OCI-LY7 (cell line): ENCODE results near the gene ARL4A. TPM values are rescaled to one million over a fixed set of nuclear protein-coding genes. Genes with fewer than 3 reads are reported as not detected.

ENCODE experiments used
- BruUV-seq: library from RNA; stranded (reverse); fragments of 400-500 nt; replicated peaks from 2 replicates; lab custom pipeline; 2021; lab: Mats Ljungman, UMichigan
- CTCF ChIA-PET: fragments of 300-600 bp; sonication (Branson Sonifier 250); formaldehyde crosslinking; loops from one replicate; lab custom pipeline; 2022; ENCODE audit warnings: antibody characterized with exemption; ENCODE audit not compliant: unreplicated experiment; lab: Charles Lee
- POLR2A ChIA-PET: fragments of 300-600 bp; sonication (Branson Sonifier 250); formaldehyde crosslinking; loops from one replicate; lab custom pipeline; 2022; ENCODE audit warnings: antibody characterized with exemption; lab: Charles Lee
- DNase-seq: peaks from one replicate; pipeline ENCODE4 v3.0.0-alpha.2; 2015; ENCODE audit warnings: low spot score
- H2AFZ ChIP-seq: fragments of 200-600 bp; sonication (generic), shearing (Covaris generic); 2 replicates; pipeline ENCODE4 v1.6.1; 2014; ENCODE audit warnings: mild to moderate bottlenecking, antibody characterized with exemption, low read length, moderate library complexity
- H3K27ac ChIP-seq: fragments of 200-600 bp; sonication (generic); 2 replicates; pipeline ENCODE4 v1.5.1; 2014; ENCODE audit warnings: mixed run types, low read depth, mild to moderate bottlenecking, moderate library complexity, low read length, inconsistent platforms; ENCODE audit not compliant: poor library complexity, severe bottlenecking
- H3K36me3 ChIP-seq: fragments of 200-600 bp; sonication (generic); 2 replicates; pipeline ENCODE4 v1.6.1; 2014; ENCODE audit warnings: mild to moderate bottlenecking, antibody characterized with exemption, low read length, moderate library complexity, mixed read lengths; ENCODE audit not compliant: insufficient read depth
- H3K4me1 ChIP-seq: fragments of 200-600 bp; sonication (generic); 2 replicates; pipeline ENCODE4 v1.5.1; 2014; ENCODE audit warnings: mild to moderate bottlenecking, low read length; ENCODE audit not compliant: insufficient read depth, poor library complexity, severe bottlenecking
- H3K4me2 ChIP-seq: fragments of 200-600 bp; sonication (generic); 2 replicates; pipeline ENCODE4 v1.6.1; 2014; ENCODE audit warnings: mild to moderate bottlenecking, low read length
- H3K4me3 ChIP-seq: fragments of 200-600 bp; sonication (generic); 2 replicates; pipeline ENCODE4 v1.5.1; 2014; ENCODE audit warnings: mild to moderate bottlenecking, low read depth, low read length; ENCODE audit not compliant: poor library complexity, severe bottlenecking
- H3K79me2 ChIP-seq: fragments of 200-600 bp; sonication (generic); 2 replicates; pipeline ENCODE4 v1.6.1; 2016; ENCODE audit warnings: low read depth, mild to moderate bottlenecking, low read length, moderate library complexity, mixed read lengths; ENCODE audit not compliant: insufficient read depth
- H3K9me2 ChIP-seq: fragments of 200-600 bp; sonication (generic); 2 replicates; pipeline ENCODE4 v1.6.1; 2016; ENCODE audit warnings: mild to moderate bottlenecking, low read length, mixed read lengths; ENCODE audit not compliant: insufficient read depth
- H3K9me3 ChIP-seq: fragments of 200-600 bp; sonication (generic); 2 replicates; pipeline ENCODE4 v1.6.1; 2014; ENCODE audit warnings: mild to moderate bottlenecking, mixed run types, low read length, mixed read lengths
- H4K20me1 ChIP-seq: fragments of 200-600 bp; sonication (generic); 2 replicates; pipeline ENCODE4 v1.6.1; 2014; ENCODE audit warnings: mild to moderate bottlenecking, antibody characterized with exemption, low read length, moderate library complexity, mixed read lengths; ENCODE audit not compliant: insufficient read depth
- CTCF ChIP-seq: fragments of 200-600 bp; sonication (generic); conservative IDR thresholded peaks from 2 replicates; pipeline ENCODE4 v1.5.1; 2014; ENCODE audit warnings: mild to moderate bottlenecking, antibody characterized with exemption, low read length, moderate library complexity, mixed read lengths
- EZH2phosphoT487 ChIP-seq: fragments of 200-600 bp; sonication (generic); IDR thresholded peaks from 2 replicates; pipeline ENCODE4 v1.6.1; 2018; ENCODE audit warnings: low read depth, borderline replicate concordance, mild to moderate bottlenecking, mixed run types, antibody characterized with exemption, low read length, moderate library complexity, mixed read lengths
- intact Hi-C: fragments of 100-400 bp; cut with micrococcal nuclease; formaldehyde crosslinking; loops from one replicate; pipeline ENCODE4 v1.10.0; 2022; ENCODE audit not compliant: unreplicated experiment
- total RNA-seq, 2 experiments: library from RNA; depleted of rRNA in 1 of 2; stranded (reverse); fragments of >200 nt in 1 of 2; shearing (Covaris generic) in 1 of 2; gene quantifications; 2 replicates each; pipeline ENCODE4 v1.2.3, GENCODE V29; 2014 to 2022

The ARL4A gene
- total RNA-seq, 2 experiments from 2014 or later = 5.5 to 10.1 TPM

- CTCF ChIA-PET = no interaction called here
These were observed 18.4 kb downstream of the ARL4A start for GRCh38 chr7:12705878-12706277.

GRCh38 chr7:12706900-12707536 is 19.6 kb downstream of the ARL4A start:
- no peak for TF ChIP-seq CTCF
- TF ChIP-seq EZH2phosphoT487 = no peak
- H3K4me3 ChIP-seq = no peak overlapping the region
- ChIA-PET CTCF (no interaction called here), POLR2A (interaction anchor here (0.6 kb wide), 1 partner anchor 461 kb away, joined by 3 read pairs; no protein-coding TSS in a partner anchor)
- intact Hi-C loops = no loop called here
- H3K27ac ChIP-seq = no peak overlapping the region
- H3K79me2 ChIP-seq = no peaks in the 10 kb centered on the region
- no peaks in the 10 kb centered on the region for H3K9me2 ChIP-seq
- no peaks in the 10 kb centered on the region for H3K9me3 ChIP-seq
- H4K20me1 ChIP-seq = no peaks in the 10 kb centered on the region
- H3K4me2 ChIP-seq = no peak overlapping the region
- no peaks in the 10 kb centered on the region for H3K4me1 ChIP-seq
- no peak for DNase-seq
- H2AFZ ChIP-seq = no peak overlapping the region
- H3K36me3 ChIP-seq = no peaks in the 10 kb centered on the region
- no TSS peak for BruUV-seq

More at GRCh38 chr7:12705878-12706277, 18.4 kb downstream of the ARL4A start:
- intact Hi-C loops = no loop called here
- no peaks in the 10 kb centered on the region for H3K36me3 ChIP-seq
- H3K4me3 ChIP-seq = no peak overlapping the region
- no peaks in the 10 kb centered on the region for H3K9me3 ChIP-seq
- TF ChIP-seq EZH2phosphoT487 = no peak
- TF ChIP-seq CTCF = no peak
- H3K4me2 ChIP-seq = no peak overlapping the region
- H3K4me1 ChIP-seq = no peaks in the 10 kb centered on the region
- no peak overlapping the region for H2AFZ ChIP-seq
- DNase-seq = no peak
- BruUV-seq = no TSS peak
- no peak overlapping the region for H3K27ac ChIP-seq
- H4K20me1 ChIP-seq = no peaks in the 10 kb centered on the region
- no peaks in the 10 kb centered on the region for H3K9me2 ChIP-seq
- POLR2A ChIA-PET = interaction anchor here (0.5 to 0.7 kb wide), 2 partner anchors 15 to 20 kb away, joined by 3 read pairs; no protein-coding TSS in a partner anchor
- H3K79me2 ChIP-seq = no peaks in the 10 kb centered on the region

- intact Hi-C loops = no loop called here
- no TSS peak for BruUV-seq
- H3K9me2 ChIP-seq = no peaks in the 10 kb centered on the region
- ChIA-PET POLR2A (no interaction called here), CTCF (no interaction called here)
- no peaks in the 10 kb centered on the region for H3K4me1 ChIP-seq
- no peak for TF ChIP-seq EZH2phosphoT487
- no peak for TF ChIP-seq CTCF
- H2AFZ ChIP-seq = no peak overlapping the region
- H3K79me2 ChIP-seq = no peaks in the 10 kb centered on the region
- no peak overlapping the region for H3K4me3 ChIP-seq
- no peak for DNase-seq
- peaks cover 3% of the 10 kb centered on the region; the same call in 1 of the 2 replicates for H4K20me1 ChIP-seq
- no peak overlapping the region for H3K27ac ChIP-seq
- H3K4me2 ChIP-seq = no peak overlapping the region
- H3K9me3 ChIP-seq = no peaks in the 10 kb centered on the region
- H3K36me3 ChIP-seq = no peaks in the 10 kb centered on the region
These were observed 20.9 kb downstream of the ARL4A start for GRCh38 chr7:12708314-12708713.
